Loucy (cell line): ENCODE data around the gene EXOC3L4.

Source experiments
- CTCF ChIP-seq: fragments of 200-600 bp; sonication (generic); conservative IDR thresholded peaks from 2 replicates; pipeline ENCODE4 v1.5.1; 2014; ENCODE audit warnings: mild to moderate bottlenecking, antibody characterized with exemption, low read length
- EZH2phosphoT487 ChIP-seq: fragments of 200-600 bp; IDR thresholded peaks from 2 replicates; pipeline ENCODE4 v1.6.1; 2018; ENCODE audit warnings: antibody characterized with exemption, mild to moderate bottlenecking, moderate library complexity, borderline replicate concordance

GRCh38 chr14:103113774-103114173 lies 19.2 kb downstream of the EXOC3L4 start:
- TF ChIP-seq CTCF (no peak), EZH2phosphoT487 (no peak)
